Measurements from ENCODE around the gene MYCBP2. TPM values are rescaled to one million over a fixed set of nuclear protein-coding genes. Genes with fewer than 3 reads are reported as not detected.

Gene MYCBP2
- total and polyA plus RNA-seq, 10 donors = 55.2 to 251 (median 200) TPM

GRCh38 chr13:77118134-77118533 lies 208.8 kb downstream of the MYCBP2 start:
- WGBS, 5 donors = 90 to 99% (median 97%) methylated on average over 3 of the region's 3 CpGs

DNA sequence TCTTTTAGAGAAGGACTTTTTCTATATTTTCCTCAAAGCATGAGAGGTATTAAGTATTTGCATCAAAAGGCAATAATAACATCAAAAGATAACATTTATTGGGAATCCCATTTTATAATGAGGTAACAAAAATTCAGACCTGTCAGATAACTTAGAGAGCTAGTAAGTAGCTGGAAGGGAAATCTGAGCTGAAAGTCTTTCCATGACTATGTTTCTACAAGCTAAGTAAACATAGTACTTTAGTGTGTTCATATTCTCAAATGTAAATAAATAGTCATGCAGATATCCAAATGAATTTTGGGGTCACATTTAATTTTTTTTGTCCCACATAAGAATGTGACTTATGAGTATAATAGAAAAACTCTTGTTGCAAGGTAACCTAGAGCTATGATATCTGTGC lies 212.6 kb downstream of the MYCBP2 start:
- Histone ChIP-seq H3K36me3 (peaks cover 0 to 93% (median 25%) of the 10 kb centered on the region in 6 donors), H3K4me1 (no peaks in the 10 kb centered on the region), H3K9me3 (peaks cover 0 to 26% (median 21%) of the 10 kb centered on the region in 8 donors), H3K27ac (no peak overlapping the region), H3K4me3 (no peak overlapping the region), H3K27me3 (replicated peaks in 1 of 7) (no peaks in the 10 kb centered on the region)
- TF ChIP-seq, protein P1, sequence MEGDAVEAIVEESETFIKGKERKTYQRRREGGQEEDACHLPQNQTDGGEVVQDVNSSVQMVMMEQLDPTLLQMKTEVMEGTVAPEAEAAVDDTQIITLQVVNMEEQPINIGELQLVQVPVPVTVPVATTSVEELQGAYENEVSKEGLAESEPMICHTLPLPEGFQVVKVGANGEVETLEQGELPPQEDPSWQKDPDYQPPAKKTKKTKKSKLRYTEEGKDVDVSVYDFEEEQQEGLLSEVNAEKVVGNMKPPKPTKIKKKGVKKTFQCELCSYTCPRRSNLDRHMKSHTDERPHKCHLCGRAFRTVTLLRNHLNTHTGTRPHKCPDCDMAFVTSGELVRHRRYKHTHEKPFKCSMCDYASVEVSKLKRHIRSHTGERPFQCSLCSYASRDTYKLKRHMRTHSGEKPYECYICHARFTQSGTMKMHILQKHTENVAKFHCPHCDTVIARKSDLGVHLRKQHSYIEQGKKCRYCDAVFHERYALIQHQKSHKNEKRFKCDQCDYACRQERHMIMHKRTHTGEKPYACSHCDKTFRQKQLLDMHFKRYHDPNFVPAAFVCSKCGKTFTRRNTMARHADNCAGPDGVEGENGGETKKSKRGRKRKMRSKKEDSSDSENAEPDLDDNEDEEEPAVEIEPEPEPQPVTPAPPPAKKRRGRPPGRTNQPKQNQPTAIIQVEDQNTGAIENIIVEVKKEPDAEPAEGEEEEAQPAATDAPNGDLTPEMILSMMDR (IDR thresholded peaks at IDR 0.05 in 8 of 11, conservative IDR thresholded peaks at IDR 0.05 in 3 of 11) = no peak
- TF ChIP-seq POLR2A (IDR thresholded peaks at IDR 0.05) (no peak), POLR2AphosphoS5 (IDR thresholded peaks at IDR 0.05) (no peak)
- intact Hi-C loops (cut with DNase I; ENCODE audit: low total_unique reads) = no loop called here
- no peak for DNase-seq

More at GRCh38 chr13:77118134-77118533, 208.8 kb downstream of the MYCBP2 start:
- Histone ChIP-seq H3K36me3 (peaks cover 0 to 98% (median 43%) of the 10 kb centered on the region in 6 donors), H3K9me3 (no peaks in the 10 kb centered on the region), H3K27me3 (replicated peaks in 1 of 7) (no peaks in the 10 kb centered on the region), H3K4me1 (no peaks in the 10 kb centered on the region), H3K4me3 (no peak overlapping the region), H3K27ac (no peak overlapping the region)
- intact Hi-C loops (cut with DNase I; ENCODE audit: low total_unique reads) = no loop called here
- no peak for DNase-seq
- TF ChIP-seq POLR2AphosphoS5 (IDR thresholded peaks at IDR 0.05) = no peak
- no peak for TF ChIP-seq POLR2A (IDR thresholded peaks at IDR 0.05)
- TF ChIP-seq, protein P1 (IDR thresholded peaks at IDR 0.05 in 8 of 11, conservative IDR thresholded peaks at IDR 0.05 in 3 of 11) = no peak

- H3K9me3 ChIP-seq = peaks cover 0 to 26% (median 21%) of the 10 kb centered on the region in 8 donors
- no peaks in the 10 kb centered on the region for H3K4me1 ChIP-seq
- no peaks in the 10 kb centered on the region for H3K27me3 ChIP-seq (replicated peaks in 1 of 7)
- no peak overlapping the region for H3K27ac ChIP-seq
- no peak for DNase-seq
- intact Hi-C loops (cut with DNase I; ENCODE audit: low total_unique reads) = no loop called here
- H3K36me3 ChIP-seq = peaks cover 0 to 93% (median 21%) of the 10 kb centered on the region in 6 donors
- TF ChIP-seq POLR2AphosphoS5 (IDR thresholded peaks at IDR 0.05) (no peak), POLR2A (IDR thresholded peaks at IDR 0.05) (no peak)
- TF ChIP-seq, protein P1 (IDR thresholded peaks at IDR 0.05 in 8 of 11, conservative IDR thresholded peaks at IDR 0.05 in 3 of 11) = no peak
- H3K4me3 ChIP-seq = no peak overlapping the region
Measured at GRCh38 chr13:77113496-77113895, 213.4 kb downstream of the MYCBP2 start.

- 95 to 100% (median 96%) methylated on average over 2 of the region's 2 CpGs for WGBS, 5 donors
- Histone ChIP-seq H3K27me3 (replicated peaks in 1 of 7) (no peaks in the 10 kb centered on the region), H3K36me3 (peaks cover 0 to 66% (median 4%) of the 10 kb centered on the region in 6 donors)
Measured at GRCh38 chr13:77105051-77105450, 221.8 kb downstream of the MYCBP2 start.

More at GRCh38 chr13:77105051-77105450, 221.8 kb downstream of the MYCBP2 start:
- H3K4me1 ChIP-seq = no peaks in the 10 kb centered on the region
- H3K4me3 ChIP-seq = no peak overlapping the region
- intact Hi-C loops (cut with DNase I; ENCODE audit: low total_unique reads) = no loop called here
- DNase-seq = no peak
- peaks cover 0 to 8% (median 3%) of the 10 kb centered on the region in 8 donors for H3K9me3 ChIP-seq
- H3K27ac ChIP-seq = no peak overlapping the region
- TF ChIP-seq POLR2A (IDR thresholded peaks at IDR 0.05) (no peak), POLR2AphosphoS5 (IDR thresholded peaks at IDR 0.05) (no peak)
- TF ChIP-seq, protein P1 (IDR thresholded peaks at IDR 0.05 in 8 of 11, conservative IDR thresholded peaks at IDR 0.05 in 3 of 11) = no peak
